Kidney (tissue), 14 donors: ENCODE measurements around the gene CCL21. TPM values are rescaled to one million over a fixed set of nuclear protein-coding genes. Genes with fewer than 3 reads are reported as not detected.

Source experiments
- DNase-seq, 5 donors: peaks; one replicate each; pipeline ENCODE4 v3.0.0-alpha.2; 2013 to 2020
- FAIRE-seq: peaks from 2 replicates; lab custom pipeline; 2012; peaks lifted over from hg19 to GRCh38; lab: Jason Lieb, UNC
- H3K27ac ChIP-seq, 2 donors: one replicate each; pipeline ENCODE4 v1.7.0; 2013; ENCODE audit warnings: low read depth in 2 of 2, low read length in 2 of 2, inconsistent platforms in 1 of 2
- H3K27me3 ChIP-seq: one replicate; pipeline ENCODE4 v1.7.1; 2013; ENCODE audit warnings: low read length, inconsistent platforms; ENCODE audit not compliant: control insufficient read depth, insufficient read depth
- H3K36me3 ChIP-seq, 3 donors: one replicate each; pipeline versions ENCODE4 v1.7.0 to v1.7.1; 2013; ENCODE audit warnings: low read length in 3 of 3, control low read depth in 1 of 3, inconsistent platforms in 1 of 3; ENCODE audit not compliant: insufficient read depth in 3 of 3, control insufficient read depth in 2 of 3
- H3K4me1 ChIP-seq, 3 donors: one replicate each; pipeline versions ENCODE4 v1.7.0 to v1.7.1; 2013; ENCODE audit warnings: low read length in 3 of 3, inconsistent platforms in 1 of 3, low read depth in 1 of 3; ENCODE audit not compliant: control insufficient read depth in 2 of 3, insufficient read depth in 2 of 3
- H3K4me3 ChIP-seq, 3 donors: one replicate each; pipeline versions ENCODE4 v1.7.0 to v1.8.1; 2013; ENCODE audit warnings: low read length in 3 of 3, control low read depth in 1 of 3, inconsistent platforms in 1 of 3
- H3K9ac ChIP-seq, 3 donors: one replicate each; pipeline versions ENCODE4 v1.7.0 to v1.7.1; 2013; ENCODE audit warnings: low read length in 3 of 3, control low read depth in 1 of 3, inconsistent platforms in 1 of 3
- H3K9me3 ChIP-seq, 3 donors: one replicate each; pipeline versions ENCODE4 v1.7.0 to v1.7.1; 2013; ENCODE audit warnings: low read length in 3 of 3, control low read depth in 1 of 3, inconsistent platforms in 1 of 3; ENCODE audit not compliant: control insufficient read depth in 2 of 3, insufficient read depth in 1 of 3
- CTCF ChIP-seq: IDR thresholded peaks from 3 replicates; pipeline ENCODE4 v1.5.1; 2012; ENCODE audit warnings: mild to moderate bottlenecking, moderate library complexity, borderline replicate concordance; ENCODE audit not compliant: insufficient read depth; ENCODE audit errors: extremely low read depth
- intact Hi-C: fragments of 100-400 bp; cut with DNase I; formaldehyde crosslinking; loops from one replicate; pipeline ENCODE4 v1.11.1; 2022
- polyA plus RNA-seq: library from polyadenylated mRNA; stranded (reverse); fragments of 350-450 nt; fragmentation: Illumina TruSeq; extraction: RNeasy Lipid Tissue Mini Kit (QIAGEN cat#74804); gene quantifications from one replicate; pipeline ENCODE4 v1.2.3, GENCODE V29; 2014; ENCODE audit warnings: low read depth, low replicate concordance; ENCODE audit not compliant: insufficient read depth
- total RNA-seq: library from RNA; stranded (reverse); fragmentation: NEBNext Ultra II Directional; extraction: Animal tissue kit (Norgen Biotek cat#: 25700); gene quantifications from one replicate; pipeline ENCODE4 v1.2.1, GENCODE V29; 2021
- donor health status: control.
- donor health status: control.
- donor health status: control.
- donor health status: control.
- donor health status: control.
- donor health status: DM: yes; HTN: yes; CAD: no.
- donor health status: Normal renal cell carcinoma (clear cell type).

Gene CCL21
- total and polyA plus RNA-seq, 2 donors from 2014 or later = 42.8 to 92.8 TPM

GRCh38 chr9:34719021-34719768, 9.3 kb upstream of the CCL21 start:
- no peaks in the 10 kb centered on the region for H3K27me3 ChIP-seq
- no peak for TF ChIP-seq CTCF
- no peak overlapping the region for H3K27ac ChIP-seq
- no peak overlapping the region for H3K4me3 ChIP-seq
- H3K9ac ChIP-seq = no peak overlapping the region
- H3K9me3 ChIP-seq = no peaks in the 10 kb centered on the region
- no peak for DNase-seq
- peaks cover 0 to 7% (median 0%) of the 10 kb centered on the region in 3 donors for H3K4me1 ChIP-seq
- FAIRE-seq = no peak
- no peaks in the 10 kb centered on the region for H3K36me3 ChIP-seq
- intact Hi-C loops = no loop called here

GRCh38 chr9:34717996-34718614, 8.2 kb upstream of the CCL21 start:
- peaks cover 0 to 7% (median 0%) of the 10 kb centered on the region in 3 donors for H3K4me1 ChIP-seq
- intact Hi-C loops = no loop called here
- H3K9me3 ChIP-seq = no peaks in the 10 kb centered on the region
- no peaks in the 10 kb centered on the region for H3K36me3 ChIP-seq
- H3K27me3 ChIP-seq = no peaks in the 10 kb centered on the region
- no peak overlapping the region for H3K9ac ChIP-seq
- DNase-seq = peak in 3 of 5 donors; percentile 10 to 73 (median 20)
- no peak overlapping the region for H3K27ac ChIP-seq
- FAIRE-seq = no peak
- no peak for TF ChIP-seq CTCF
- no peak overlapping the region for H3K4me3 ChIP-seq

GRCh38 chr9:34716711-34717110, 6.8 kb upstream of the CCL21 start:
- no peak for TF ChIP-seq CTCF
- no peak for FAIRE-seq
- no peaks in the 10 kb centered on the region for H3K36me3 ChIP-seq
- H3K9me3 ChIP-seq = no peaks in the 10 kb centered on the region
- no peak overlapping the region for H3K9ac ChIP-seq
- H3K27ac ChIP-seq = no peak overlapping the region
- peaks cover 0 to 7% (median 0%) of the 10 kb centered on the region in 3 donors for H3K4me1 ChIP-seq
- no peak overlapping the region for H3K4me3 ChIP-seq
- DNase-seq = no peak
- H3K27me3 ChIP-seq = no peaks in the 10 kb centered on the region
- intact Hi-C loops = no loop called here
